GM23248 (cell line): ENCODE measurements around the gene ZNF138. TPM values are rescaled to one million over a fixed set of nuclear protein-coding genes. Genes with fewer than 3 reads are reported as not detected.

ENCODE experiments used
- DNase-seq: peaks from one replicate; pipeline ENCODE4 v3.0.0-alpha.2; 2015
- H2AFZ ChIP-seq: fragments of 200-600 bp; sonication (generic); 2 replicates; pipeline ENCODE4 v1.6.1; 2016; ENCODE audit warnings: antibody characterized with exemption
- H3F3A ChIP-seq: fragments of 200-600 bp; sonication (generic); 2 replicates; pipeline ENCODE4 v1.6.1; 2016; ENCODE audit warnings: mild to moderate bottlenecking, antibody characterized with exemption, mixed run types; ENCODE audit not compliant: insufficient read depth
- H3K27ac ChIP-seq: fragments of 200-600 bp; sonication (generic); 2 replicates; pipeline ENCODE4 v1.5.1; 2016; ENCODE audit warnings: mild to moderate bottlenecking
- H3K27me3 ChIP-seq: fragments of 200-600 bp; sonication (generic); replicated peaks from 2 replicates; pipeline ENCODE4 v1.6.1; 2016; ENCODE audit warnings: mild to moderate bottlenecking; ENCODE audit not compliant: insufficient read depth
- H3K36me3 ChIP-seq: fragments of 200-600 bp; sonication (generic); 2 replicates; pipeline ENCODE4 v1.6.1; 2016; ENCODE audit warnings: low read depth, mild to moderate bottlenecking
- H3K4me1 ChIP-seq: fragments of 200-600 bp; sonication (generic); 2 replicates; pipeline ENCODE4 v1.6.1; 2016; ENCODE audit warnings: mild to moderate bottlenecking; ENCODE audit not compliant: insufficient read depth
- H3K4me2 ChIP-seq: fragments of 200-600 bp; sonication (generic); one replicate; pipeline ENCODE4 v1.6.1; 2016; ENCODE audit warnings: mild to moderate bottlenecking; ENCODE audit not compliant: unreplicated experiment
- H3K4me3 ChIP-seq: fragments of 200-600 bp; sonication (generic); 2 replicates; pipeline ENCODE4 v1.5.1; 2016; ENCODE audit warnings: mild to moderate bottlenecking
- H3K79me2 ChIP-seq: fragments of 200-600 bp; sonication (generic); 2 replicates; pipeline ENCODE4 v1.6.1; 2016; ENCODE audit warnings: mild to moderate bottlenecking; ENCODE audit not compliant: insufficient read depth
- H3K9ac ChIP-seq: fragments of 200-600 bp; sonication (generic); 2 replicates; pipeline ENCODE4 v1.6.1; 2016; ENCODE audit warnings: mild to moderate bottlenecking
- H3K9me2 ChIP-seq: fragments of 200-600 bp; sonication (generic); 2 replicates; pipeline ENCODE4 v1.6.1; 2016; ENCODE audit warnings: mixed run types, mild to moderate bottlenecking, moderate library complexity; ENCODE audit not compliant: insufficient read depth
- H3K9me3 ChIP-seq: fragments of 200-600 bp; sonication (generic); one replicate; pipeline ENCODE4 v1.6.1; 2017; ENCODE audit warnings: low read depth
- H4K20me1 ChIP-seq: fragments of 200-600 bp; sonication (generic); 2 replicates; pipeline ENCODE4 v1.6.0; 2016; ENCODE audit not compliant: insufficient read depth
- EZH2 ChIP-seq: fragments of 200-600 bp; sonication (generic); IDR thresholded peaks from 2 replicates; pipeline ENCODE4 v1.6.1; 2018; ENCODE audit warnings: antibody characterized with exemption, mild to moderate bottlenecking; ENCODE audit not compliant: insufficient read depth, poor library complexity, severe bottlenecking
- EZH2phosphoT487 ChIP-seq: fragments of 200-600 bp; sonication (generic); IDR thresholded peaks from 2 replicates; pipeline ENCODE4 v1.6.1; 2018; ENCODE audit warnings: antibody characterized with exemption, moderate library complexity, mild to moderate bottlenecking, low read depth; ENCODE audit not compliant: insufficient read depth
- WGBS, 2 experiments: methylation state at CpG; one replicate each; pipeline ENCODE4 v1.1.6; 2015 to 2017; ENCODE audit warnings: low lambda C conversion rate in 2 of 2, low coverage in 1 of 2; ENCODE audit errors: missing lambda C conversion rate in 2 of 2; 5-methylcytosine and 5-hydroxymethylcytosine counted together
- in situ Hi-C: fragments of 300-500 bp; cut with MboI; formaldehyde crosslinking; loops from 2 replicates; pipeline ENCODE4 v1.15.0; 2020
- polyA plus RNA-seq: library from polyadenylated mRNA; unstranded; fragments of >200 nt; fragmentation: Nextera tagmentation; extraction: Ambion mirVana; gene quantifications from 2 replicates; pipeline ENCODE4 v1.2.1, GENCODE V29; 2016
- total RNA-seq: library from RNA; depleted of rRNA; stranded (reverse); fragments of >200 nt; shearing (Covaris generic); gene quantifications from 2 replicates; pipeline ENCODE4 v1.2.3, GENCODE V29; 2014

ZNF138 gene
- total and polyA plus RNA-seq, 2 experiments from 2014 or later, result 3.1 to 5.6 TPM

GRCh38 chr7:64868499-64868898, 74.3 kb downstream of the ZNF138 start:
- Histone ChIP-seq H3K9me2 (no peaks in the 10 kb centered on the region), H3K4me1 (no peaks in the 10 kb centered on the region), H3K27me3 (no peaks in the 10 kb centered on the region), H3K4me2 (no peak overlapping the region), H3K27ac (no peak overlapping the region), H3K9ac (no peak overlapping the region), H4K20me1 (no peaks in the 10 kb centered on the region), H3K4me3 (no peak overlapping the region), H3K36me3 (no peaks in the 10 kb centered on the region), H3K9me3 (no peaks in the 10 kb centered on the region), H3F3A (no peaks in the 10 kb centered on the region), H2AFZ (no peak overlapping the region), H3K79me2 (no peaks in the 10 kb centered on the region)
- TF ChIP-seq EZH2phosphoT487 (no peak), EZH2 (no peak)
- 50 to 66% methylated on average over 11 of the region's 11 CpGs for WGBS, 2 experiments
- in situ Hi-C loops, result no loop called here
- DNase-seq, result no peak

- Histone ChIP-seq H3K4me1 (no peaks in the 10 kb centered on the region), H3F3A (no peaks in the 10 kb centered on the region), H3K27ac (no peak overlapping the region), H3K4me3 (no peak overlapping the region), H3K4me2 (no peak overlapping the region), H3K9me3 (no peaks in the 10 kb centered on the region), H3K9me2 (no peaks in the 10 kb centered on the region), H3K79me2 (no peaks in the 10 kb centered on the region), H4K20me1 (no peaks in the 10 kb centered on the region), H2AFZ (no peak overlapping the region), H3K27me3 (no peaks in the 10 kb centered on the region), H3K9ac (no peak overlapping the region), H3K36me3 (no peaks in the 10 kb centered on the region)
- in situ Hi-C loops, result no loop called here
- DNase-seq, result no peak
- 35 to 40% methylated on average over 8 of the region's 8 CpGs for WGBS, 2 experiments
- TF ChIP-seq EZH2phosphoT487 (no peak), EZH2 (no peak)
These were observed 75.0 kb downstream of the ZNF138 start for GRCh38 chr7:64869121-64869725.

- Histone ChIP-seq H3K4me1 (no peaks in the 10 kb centered on the region), H3K4me3 (no peak overlapping the region), H3K9ac (no peak overlapping the region), H2AFZ (no peak overlapping the region), H3F3A (no peaks in the 10 kb centered on the region), H3K36me3 (no peaks in the 10 kb centered on the region), H3K27ac (no peak overlapping the region), H3K9me2 (no peaks in the 10 kb centered on the region), H3K27me3 (no peaks in the 10 kb centered on the region), H4K20me1 (no peaks in the 10 kb centered on the region), H3K79me2 (no peaks in the 10 kb centered on the region), H3K9me3 (no peaks in the 10 kb centered on the region), H3K4me2 (no peak overlapping the region)
- in situ Hi-C loops, result no loop called here
- TF ChIP-seq EZH2phosphoT487 (no peak), EZH2 (no peak)
- WGBS, 2 experiments, result 76 to 77% methylated on average over 32 of the region's 32 CpGs
- DNase-seq, result no peak
These were observed 75.8 kb downstream of the ZNF138 start for GRCh38 chr7:64869912-64870562.

- in situ Hi-C loops, result no loop called here
- no peak overlapping the region for H3K9ac ChIP-seq
- no peak overlapping the region for H3K4me2 ChIP-seq
- H3K4me1 ChIP-seq, result no peaks in the 10 kb centered on the region
- H3K4me3 ChIP-seq, result no peak overlapping the region
- WGBS, 2 experiments, result 72 to 76% methylated on average over 13 of the region's 13 CpGs
- no peak for TF ChIP-seq EZH2
- TF ChIP-seq EZH2phosphoT487, result no peak
- H4K20me1 ChIP-seq, result no peaks in the 10 kb centered on the region
- no peaks in the 10 kb centered on the region for H3K9me3 ChIP-seq
- H3F3A ChIP-seq, result no peaks in the 10 kb centered on the region
- H3K36me3 ChIP-seq, result no peaks in the 10 kb centered on the region
- DNase-seq, result no peak
- H2AFZ ChIP-seq, result no peak overlapping the region
- no peaks in the 10 kb centered on the region for H3K79me2 ChIP-seq
- H3K9me2 ChIP-seq, result no peaks in the 10 kb centered on the region
- no peaks in the 10 kb centered on the region for H3K27me3 ChIP-seq
- no peak overlapping the region for H3K27ac ChIP-seq
These were observed 76.4 kb downstream of the ZNF138 start for GRCh38 chr7:64870656-64871055.
